C4-2B (cell line): ENCODE measurements around the gene SND1.

Source experiments
- CTCF ChIP-seq: fragments of 450-650 bp; conservative IDR thresholded peaks from 2 replicates; pipeline ENCODE4 v1.5.1; 2017; ENCODE audit warnings: mild to moderate bottlenecking
- ZFX ChIP-seq: fragments of 450-650 bp; IDR thresholded peaks from 2 replicates; pipeline ENCODE4 v1.6.1; 2017

GRCh38 chr7:127831318-127832219 is 179.6 kb downstream of the SND1 start:
- no peak for TF ChIP-seq CTCF
- TF ChIP-seq ZFX: no peak
